HG03103 (cell line): ENCODE data around the gene GNA12.
"Not testable (repeated sequence)": the region's sequence is repeated elsewhere in the genome, so short reads cannot be mapped to it uniquely, and the experiment has no call there.

Experiments used
- ATAC-seq: cut with Tn5 transposase; IDR thresholded peaks from one replicate; pipeline ENCODE4 v1.9.1; 2021; ENCODE audit warnings: low read depth; ENCODE audit not compliant: unreplicated experiment

Gene GNA12

DNA sequence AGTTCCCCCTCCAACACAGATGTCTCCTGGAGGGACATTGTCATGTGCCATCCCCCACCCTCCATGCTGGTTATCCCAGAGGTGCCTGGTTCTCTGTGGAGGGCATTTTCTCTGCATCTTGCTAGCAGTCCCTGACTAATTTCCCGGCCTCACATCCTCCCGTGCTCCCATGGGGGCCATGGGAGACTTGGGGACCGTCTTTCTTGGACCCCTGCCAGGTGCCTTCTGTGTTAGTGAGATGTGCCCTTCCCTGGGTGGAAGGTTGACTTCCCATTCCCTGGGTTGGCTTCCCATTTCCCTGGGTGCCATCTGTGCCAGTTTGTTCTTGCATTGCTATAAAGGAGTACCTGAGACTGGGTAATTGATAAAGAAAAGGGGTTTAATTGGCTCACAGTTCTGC is 22.5 kb upstream of the GNA12 start:
- ATAC-seq: no peak

DNA sequence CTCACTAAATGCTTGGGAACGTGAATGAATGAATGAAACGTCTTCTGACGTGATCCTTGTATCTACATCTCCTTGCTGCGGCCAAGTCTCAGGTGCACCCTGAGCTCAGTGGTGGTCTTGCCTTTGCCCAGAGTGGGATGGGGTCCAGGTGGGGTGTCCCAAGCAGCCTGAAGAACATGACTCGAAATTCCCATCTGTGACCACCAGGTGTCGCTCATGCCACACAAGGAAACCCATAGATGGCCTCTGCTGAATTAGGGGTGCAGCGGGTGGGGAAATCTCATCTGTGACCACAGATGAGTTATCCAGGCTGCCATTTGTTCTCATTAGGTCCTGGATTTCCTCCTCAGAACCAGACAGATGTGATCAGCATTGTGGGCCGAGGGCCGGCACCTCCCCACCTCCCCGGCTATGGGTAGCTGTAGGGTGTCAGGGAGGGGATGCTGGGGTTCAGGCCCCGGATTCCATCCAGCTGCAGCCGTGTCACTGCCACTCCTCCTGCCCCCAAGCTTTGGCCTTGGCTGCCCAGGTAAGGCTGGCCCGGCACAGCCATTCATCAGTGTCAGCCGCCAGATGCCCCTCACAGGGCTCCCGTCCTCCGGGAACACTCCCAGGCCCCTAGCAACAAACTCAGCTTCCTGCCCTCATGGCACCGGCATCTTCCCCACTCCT is 21.0 kb upstream of the GNA12 start:
- ATAC-seq: no peak

DNA sequence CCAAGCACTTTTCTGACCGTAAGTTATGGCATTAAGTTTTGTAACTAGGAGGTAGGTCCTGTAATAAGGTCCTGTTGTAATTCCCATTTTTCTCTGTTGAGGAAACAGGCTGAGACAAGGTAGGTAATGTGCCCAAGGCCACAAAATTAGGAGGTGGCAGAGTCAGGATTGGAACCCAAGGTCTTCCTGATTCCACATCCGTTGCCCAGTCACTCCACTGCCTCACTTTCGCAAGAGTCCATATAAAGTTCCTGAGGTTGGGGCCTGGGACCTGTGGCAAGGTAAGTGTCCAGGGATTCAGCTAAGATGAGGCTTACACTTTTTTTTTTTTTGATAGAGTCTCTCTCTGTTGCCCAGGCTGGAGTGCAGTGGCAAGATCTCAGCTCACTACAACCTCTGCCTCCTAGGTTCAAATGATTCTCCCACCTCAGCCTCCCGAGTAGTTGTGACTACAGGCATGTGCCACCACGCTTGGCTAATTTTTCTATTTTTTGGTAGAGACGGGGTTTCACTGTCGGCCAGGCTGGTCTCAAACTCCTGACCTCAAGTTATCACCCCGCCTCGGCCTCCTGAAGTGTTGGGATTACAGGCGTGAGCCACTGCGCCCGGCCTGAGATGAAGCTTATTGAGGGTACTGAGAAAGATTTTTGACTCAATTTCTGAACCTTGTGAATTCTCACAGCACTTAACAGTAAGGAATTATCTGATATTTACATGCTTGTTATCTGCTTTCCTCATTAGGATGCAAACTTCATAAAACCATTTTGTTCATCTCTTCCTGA is 20.3 kb upstream of the GNA12 start:
- no peak for ATAC-seq

DNA sequence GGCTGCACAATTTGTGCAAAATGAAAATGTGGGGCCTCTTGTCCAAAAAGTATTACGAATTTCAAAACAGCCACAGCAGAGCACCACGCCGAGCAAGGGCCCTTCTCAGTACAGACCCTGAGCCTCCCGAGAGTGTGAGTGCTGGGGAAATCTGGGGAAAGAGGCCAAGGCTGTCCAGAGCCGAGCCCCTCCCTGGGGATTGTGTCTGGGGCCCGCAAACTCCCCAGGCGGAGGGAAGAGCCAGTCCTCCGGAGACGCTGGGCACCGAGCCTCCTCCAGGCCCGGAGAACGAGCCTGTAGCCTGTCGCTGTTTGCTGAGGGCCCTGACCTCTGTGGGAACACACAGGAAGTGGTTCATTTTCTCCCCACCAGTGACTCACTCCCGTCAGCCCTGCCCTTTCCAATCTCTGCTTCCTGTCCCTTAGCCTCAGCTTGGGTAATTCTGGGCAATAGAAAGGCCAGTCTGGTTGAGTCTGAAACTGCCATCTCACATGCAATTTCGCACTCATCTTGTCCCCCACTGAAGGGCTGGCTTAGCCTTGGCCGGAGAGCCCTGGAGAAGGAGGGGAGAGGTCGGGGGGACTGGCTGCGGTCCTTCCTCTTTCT is 19.5 kb upstream of the GNA12 start:
- peak; percentile 96 for ATAC-seq

DNA sequence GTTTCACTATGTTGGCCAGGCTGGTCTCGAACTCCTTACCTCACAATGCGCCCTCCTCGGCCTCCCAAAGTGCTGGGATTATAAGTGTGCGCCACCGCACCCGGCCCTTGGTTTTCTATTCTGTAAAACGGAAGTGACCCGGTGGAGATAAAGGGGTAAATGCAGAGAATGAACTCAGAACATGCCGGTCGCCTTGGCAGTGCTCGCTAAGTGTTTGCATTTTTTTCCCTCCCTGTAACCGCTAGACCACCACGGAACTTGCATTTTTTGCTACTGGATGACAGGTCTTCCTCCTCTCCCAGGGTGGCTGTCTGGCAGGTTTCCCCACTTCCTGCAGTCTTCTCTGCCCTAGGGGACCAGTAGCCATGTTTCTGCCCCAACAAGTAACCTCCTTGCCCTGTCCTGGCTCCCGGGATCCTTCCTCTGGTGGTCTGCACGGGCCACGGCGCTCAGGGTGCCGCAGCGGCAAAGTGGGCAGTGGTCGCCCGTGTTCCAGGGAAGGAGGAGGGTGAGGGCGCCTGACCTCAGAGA is 18.8 kb upstream of the GNA12 start:
- ATAC-seq: no peak

DNA sequence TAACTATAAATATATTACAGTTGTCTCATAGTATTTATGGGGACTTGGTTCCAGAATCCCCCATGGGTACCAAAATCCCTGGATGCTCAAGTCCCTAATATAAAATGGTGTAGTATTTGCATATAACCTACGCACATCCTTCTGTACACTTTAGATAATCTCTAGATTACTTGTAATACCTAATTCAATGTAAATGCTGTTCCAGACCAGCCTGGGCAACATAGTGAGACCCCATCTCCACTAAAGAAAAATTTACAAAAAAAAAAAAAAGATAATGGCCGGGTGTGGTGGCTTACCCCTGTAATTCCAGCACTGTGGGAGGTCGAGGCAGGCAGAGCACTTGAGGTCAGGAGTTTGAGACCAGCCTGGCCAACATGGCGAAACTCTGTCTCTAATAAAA is 17.4 kb upstream of the GNA12 start:
- ATAC-seq: no peak

DNA sequence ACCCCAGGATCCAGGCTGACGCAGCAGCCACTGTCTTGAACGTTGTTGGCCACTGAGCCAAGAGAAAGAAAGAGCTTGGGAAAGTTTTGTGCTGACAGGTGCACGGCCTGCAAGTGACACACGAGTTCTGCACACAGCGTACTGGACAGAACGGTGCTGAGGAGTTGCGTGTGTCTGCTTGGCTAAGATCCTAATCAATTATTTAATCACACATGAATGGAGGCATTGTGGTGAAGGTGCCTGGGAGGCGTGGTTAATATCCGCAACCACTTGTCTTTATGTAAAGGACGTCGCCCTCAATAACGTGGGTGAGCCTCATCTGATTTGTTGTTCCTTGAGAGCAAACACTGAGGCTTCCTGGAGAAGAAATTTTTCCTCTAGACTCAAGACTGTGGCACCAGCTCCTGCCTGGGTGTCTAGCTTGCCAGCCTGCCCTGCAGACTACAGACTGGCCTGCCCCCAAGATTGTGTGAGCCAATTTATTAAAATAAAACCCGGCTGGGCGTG is 16.6 kb upstream of the GNA12 start:
- ATAC-seq: no peak

DNA sequence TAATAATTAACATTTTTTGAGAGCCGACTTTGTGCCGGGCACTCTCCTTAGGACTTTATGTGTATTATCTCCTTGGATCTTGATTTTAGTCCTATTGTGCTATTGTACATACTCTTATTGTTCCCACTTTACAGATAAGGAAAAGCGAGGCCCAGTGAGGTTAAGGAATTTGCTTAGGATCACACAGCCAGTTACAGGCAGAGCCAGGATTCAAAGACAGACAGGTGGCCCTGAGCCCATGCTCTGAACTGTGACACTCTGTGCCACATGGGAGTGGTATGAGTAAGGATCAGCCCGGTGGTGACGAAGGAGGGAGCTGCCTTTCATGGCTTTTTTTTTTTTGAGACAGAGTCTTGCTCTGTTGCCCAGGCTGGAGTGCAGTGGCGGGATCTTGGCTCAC is 15.8 kb upstream of the GNA12 start:
- ATAC-seq: no peak

DNA sequence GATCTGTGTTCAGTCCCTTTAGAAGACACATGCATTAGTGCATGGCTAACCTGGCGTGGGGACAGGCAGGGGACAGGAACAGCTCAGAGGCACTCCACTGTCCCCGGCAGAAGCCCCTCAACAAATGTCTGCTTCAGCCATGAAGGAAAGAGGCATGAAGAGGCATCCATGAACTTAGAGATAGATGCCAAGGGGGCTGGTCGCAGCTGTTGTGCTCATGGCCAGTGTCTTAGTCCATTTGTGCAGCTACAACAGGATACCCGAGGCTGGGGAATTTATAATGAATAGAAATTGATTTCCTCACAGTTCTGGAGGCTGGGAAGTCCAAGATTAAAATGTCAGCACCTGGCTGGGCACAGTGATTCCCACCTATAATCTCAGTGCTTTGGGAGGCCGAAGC is 14.5 kb upstream of the GNA12 start:
- ATAC-seq: no peak

DNA sequence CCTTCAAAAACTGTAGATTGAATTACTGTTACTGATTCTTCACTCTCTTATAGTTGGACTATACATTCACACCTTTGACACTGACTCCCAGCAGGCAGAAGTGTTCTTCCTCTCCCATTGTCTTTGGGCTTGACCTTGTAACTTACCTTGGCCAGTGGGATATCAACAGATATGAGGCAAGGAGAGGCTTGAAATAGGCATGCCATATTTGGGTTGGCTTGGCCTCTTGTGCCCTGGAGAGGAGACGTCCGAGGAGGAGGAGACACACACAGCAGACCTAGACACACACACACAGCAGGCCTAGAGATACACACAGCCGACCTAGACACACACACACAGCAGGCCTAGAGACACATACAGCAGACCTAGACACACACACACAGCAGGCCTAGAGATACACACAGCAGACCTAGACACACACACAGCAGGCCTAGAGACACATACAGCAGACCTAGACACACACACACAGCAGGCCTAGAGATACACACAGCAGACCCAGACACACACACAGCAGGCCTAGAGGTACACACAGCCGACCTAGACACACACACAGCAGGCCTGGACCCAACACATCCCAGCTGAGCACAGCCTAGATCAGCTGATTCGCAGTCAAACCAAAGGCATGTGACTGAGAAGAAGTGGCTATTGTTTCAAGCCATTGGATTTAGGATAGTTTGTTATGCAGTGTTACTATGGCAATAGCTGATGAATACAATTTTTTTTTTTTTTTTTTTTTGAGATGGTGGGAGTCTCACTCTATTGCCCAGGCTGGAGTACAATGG is 12.5 kb upstream of the GNA12 start:
- ATAC-seq: no peak

DNA sequence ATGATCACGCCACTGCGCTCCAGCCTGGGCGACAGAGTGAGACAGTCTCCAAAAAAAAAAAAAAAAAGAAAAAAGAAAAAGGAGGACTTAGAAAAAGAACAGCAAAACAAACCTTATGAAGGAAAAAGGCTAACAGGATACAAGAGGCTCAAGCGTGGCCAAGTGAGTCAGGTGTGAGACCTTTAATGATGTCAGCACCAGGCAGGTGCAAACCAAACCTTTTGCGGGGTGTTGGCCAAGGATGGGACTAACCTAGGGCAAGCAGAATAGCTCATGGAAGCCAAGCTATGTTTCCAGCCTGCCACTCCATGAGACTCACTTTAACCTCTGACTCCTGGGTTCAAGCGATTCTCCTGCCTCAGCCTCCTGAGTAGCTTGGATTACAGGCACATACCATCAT is 11.3 kb upstream of the GNA12 start:
- no peak for ATAC-seq

DNA sequence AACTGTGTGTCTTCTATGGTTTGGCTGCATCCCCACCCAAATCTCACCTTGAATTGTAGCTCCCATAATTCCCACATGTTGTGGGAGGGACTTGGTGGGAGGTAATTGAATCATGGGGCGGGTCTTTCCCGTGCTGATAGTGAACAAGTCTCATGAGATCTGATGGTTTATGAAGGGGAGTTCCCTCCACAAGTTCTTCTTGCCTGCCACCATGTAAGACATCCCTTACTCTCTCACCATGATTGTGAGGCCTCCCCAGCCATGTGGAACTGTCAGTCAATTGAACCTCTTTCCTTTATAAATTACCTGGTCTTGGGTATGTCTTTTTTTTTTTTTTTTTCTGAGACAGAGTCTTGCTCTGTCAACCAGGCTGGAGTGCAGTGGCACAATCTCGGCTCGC is 9.4 kb upstream of the GNA12 start:
- not testable (repeated sequence) for ATAC-seq

DNA sequence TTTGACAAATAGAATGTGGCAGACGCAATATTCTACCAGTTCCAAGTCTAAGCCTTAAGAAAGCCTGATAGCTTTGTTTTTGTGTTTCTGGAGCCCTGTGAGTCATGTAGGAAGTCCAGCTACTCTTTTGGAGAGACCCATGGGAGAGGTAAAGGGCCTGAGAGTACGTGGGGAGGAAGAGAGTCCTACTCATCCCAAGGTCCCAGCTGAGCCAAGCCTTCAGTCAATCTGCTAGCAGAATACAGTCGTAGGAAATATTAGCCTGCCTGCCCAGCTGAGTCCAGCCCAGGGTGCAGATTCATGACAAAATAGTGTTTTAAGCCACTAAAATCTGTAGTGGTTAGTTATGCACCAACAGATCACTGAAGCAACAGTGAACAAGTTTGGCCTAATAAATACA is 9.0 kb upstream of the GNA12 start:
- ATAC-seq: no peak

DNA sequence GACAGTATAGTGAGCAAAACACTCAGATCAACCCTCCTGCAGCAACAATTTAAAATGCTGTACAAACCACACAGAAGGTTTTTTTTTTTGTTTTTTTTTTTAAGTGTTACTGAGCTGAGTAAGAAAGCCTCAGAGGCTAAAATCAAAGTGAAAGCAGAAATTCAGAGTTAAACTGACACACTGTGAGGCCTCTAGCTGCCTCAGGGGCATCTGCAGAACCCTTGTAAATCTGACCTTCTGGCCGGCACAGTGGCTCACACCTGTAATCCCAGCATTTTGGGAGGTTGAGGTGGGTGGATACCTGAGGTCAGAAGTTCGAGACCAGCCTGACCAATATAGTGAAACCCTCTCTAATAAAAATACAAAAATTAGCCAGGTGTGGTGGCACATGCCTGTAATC is 7.4 kb upstream of the GNA12 start:
- ATAC-seq: peak; percentile 70

DNA sequence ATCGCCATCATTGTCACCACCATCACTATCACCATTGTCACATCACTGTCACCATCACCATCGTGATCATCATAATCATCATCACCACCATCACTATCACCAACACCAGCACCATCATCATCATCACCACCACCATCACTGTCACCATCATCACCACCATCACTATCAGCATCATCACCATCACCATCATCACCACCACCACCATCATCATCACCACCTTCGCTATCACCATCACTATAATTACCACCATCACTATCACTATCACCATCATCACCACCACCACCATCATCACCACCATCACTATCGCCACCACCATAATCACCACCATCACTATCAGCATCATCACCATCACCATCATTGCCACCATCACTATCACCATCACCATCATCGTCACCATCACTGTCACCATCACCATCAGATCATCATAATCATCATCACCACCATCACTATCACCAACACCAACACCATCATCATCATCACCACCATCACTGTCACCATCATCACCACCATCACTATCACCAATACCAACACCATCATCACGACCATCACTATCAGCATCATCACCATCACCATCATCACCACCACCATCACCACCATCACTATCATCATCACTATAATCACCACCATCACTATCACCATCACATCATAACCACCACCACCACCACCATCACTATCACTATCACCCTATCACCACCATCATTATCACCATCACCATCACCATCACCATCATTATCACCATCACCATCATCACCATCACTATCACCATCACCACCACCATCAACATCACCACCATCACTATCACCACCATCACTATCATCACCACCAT is 6.0 kb upstream of the GNA12 start:
- no peak for ATAC-seq

DNA sequence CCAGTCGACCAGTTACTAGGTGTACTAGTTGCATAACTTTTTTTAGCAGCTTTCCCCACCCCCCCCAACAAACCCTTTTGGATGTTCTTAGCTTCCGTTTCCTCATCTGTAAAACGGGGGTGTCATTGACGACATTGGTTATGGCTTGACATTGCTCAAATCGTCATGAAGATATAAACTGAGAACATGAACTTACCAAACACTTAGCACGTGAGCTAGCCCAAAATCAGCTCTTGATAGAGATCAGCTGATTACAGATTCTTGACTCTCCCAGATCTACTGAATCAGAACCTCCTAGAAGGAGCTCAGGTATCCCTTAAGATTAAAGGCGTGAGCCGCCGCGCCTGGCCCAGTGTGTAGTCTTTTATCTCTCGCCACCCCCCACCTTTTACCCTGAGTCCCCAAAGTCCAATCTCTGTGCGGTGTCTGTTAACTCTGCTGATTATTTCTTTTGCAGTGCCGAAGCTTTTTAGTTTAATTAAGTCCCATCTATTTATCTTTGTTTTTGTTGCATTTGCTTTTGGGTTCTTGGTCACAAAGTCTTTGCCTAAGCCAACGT is 1.0 kb upstream of the GNA12 start:
- ATAC-seq: no peak

DNA sequence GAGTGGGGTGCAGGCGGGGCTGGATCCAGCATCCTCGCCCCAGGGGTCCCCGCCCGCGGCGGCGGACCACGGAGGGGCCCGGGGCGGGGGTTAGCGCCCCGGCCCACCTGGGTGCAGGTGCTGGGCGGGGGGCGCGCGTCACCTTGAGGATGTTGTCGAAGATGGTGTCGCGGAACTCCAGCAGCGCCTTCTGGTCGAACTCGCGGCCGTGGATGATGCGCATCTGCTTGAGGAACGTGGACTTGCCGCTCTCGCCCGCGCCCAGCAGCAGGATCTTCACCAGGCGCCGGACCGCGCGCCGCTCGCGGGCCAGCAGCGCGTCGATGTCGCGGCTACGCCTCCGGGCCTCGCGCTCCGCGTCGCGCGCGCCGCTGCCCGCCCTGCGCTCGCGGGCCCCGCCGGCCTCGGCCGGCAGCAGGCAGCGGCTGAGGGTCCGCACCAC is 376 bp downstream of the GNA12 start:
- ATAC-seq: no peak

DNA sequence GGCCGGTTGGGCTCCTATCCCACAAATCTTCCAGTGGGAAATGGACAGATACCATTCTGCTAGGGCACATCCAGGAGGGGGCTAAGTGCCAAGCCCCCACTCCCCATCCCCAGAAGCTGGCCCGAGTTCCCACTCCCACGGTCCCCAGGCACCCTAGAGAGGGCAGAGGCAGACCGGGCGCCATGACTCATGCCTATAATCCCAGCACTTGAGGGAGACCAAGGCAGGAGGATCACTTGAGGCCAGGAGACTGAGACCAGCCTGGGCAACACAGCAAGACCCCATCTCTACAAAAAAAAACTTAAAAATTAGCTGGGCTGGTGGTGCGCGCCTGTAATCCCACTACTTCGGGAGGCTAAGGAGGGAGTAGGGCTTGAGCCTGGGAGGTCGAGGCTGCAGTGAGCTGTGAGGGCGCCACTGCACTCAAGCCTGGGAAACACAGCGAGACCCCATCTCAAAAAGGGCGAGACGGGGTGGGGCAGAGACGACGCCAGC is 870 bp downstream of the GNA12 start:
- ATAC-seq: no peak

DNA sequence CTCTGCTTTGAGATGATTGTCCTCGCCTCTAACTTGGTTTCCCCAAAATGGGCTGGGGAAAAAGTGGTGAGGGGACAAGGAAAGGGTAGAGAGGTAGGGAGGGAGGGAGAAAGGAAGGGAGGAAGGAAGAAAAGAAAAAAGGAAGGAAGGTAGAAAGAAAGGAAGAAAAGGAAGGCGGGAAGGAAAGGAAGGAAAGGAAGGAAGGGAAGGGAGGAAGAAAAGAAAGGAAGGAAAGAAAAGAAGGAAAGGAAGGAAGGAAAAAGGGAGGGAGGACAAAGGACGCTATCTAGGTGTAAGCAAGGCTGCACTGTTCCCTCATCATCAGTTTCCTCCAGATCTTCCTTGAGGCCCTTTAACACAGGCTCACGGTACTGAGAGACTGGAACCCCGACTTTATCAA is 2.2 kb downstream of the GNA12 start:
- no peak for ATAC-seq
